HUDEP-2 (cell line): ENCODE measurements around the gene TMEM141.
"Not testable (repeated sequence)": the region's sequence is repeated elsewhere in the genome, so short reads cannot be mapped to it uniquely, and the experiment has no call there.

Experiments used
- DNase-seq, 76 experiments: peaks; one replicate each; lab custom pipeline; 2025; ENCODE audit not compliant: unreplicated experiment in 76 of 76; lab: John Stamatoyannopoulos, UW

TMEM141 gene

GRCh38 chr9:136792321-136793085 is 1.4 kb downstream of the TMEM141 start:
- peak in 36 of 76 experiments; percentile 11 to 60 (median 38) for DNase-seq

DNA sequence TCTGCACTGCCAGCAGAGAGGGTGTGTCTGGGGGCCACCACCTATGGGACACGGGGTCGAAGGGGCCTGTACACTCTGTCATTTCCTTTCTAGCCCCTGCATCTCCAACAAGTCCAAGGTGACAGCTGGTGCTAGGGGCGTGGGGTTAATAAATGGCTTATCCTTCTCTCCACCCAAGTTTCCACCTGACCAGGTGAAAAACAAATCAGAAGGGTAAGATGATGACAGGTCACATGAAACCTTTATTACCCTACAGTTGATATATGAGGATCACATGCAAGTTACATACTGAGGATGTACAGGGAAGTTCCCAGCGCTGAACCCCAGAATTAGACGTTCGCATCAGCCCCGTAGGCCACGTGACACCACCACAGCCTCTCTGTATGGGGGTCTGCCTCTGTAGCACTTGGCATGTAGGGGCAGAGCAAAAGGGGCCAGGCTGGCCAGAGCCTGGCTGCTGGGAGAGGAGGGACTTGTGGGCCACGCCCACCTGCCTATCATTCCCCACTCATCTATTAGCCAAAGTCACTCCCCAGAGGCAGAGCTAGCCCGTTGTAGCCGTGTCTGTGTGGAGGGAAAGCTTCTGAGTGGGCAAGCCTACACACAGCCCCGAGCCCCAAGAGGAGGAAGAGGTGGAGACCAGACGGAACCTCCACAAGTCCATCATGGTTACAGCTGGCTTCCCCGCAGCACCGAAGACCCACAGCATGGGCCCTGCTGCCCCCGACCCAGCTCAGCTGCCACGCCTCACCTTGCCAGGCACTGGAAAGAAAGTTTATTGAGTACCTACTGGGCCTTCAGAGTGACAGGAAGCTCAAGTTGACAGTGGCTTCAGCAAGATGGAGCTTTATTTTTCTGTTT is 2.2 kb downstream of the TMEM141 start:
- peak in 59 of 76 experiments; percentile 11 to 74 (median 47) for DNase-seq

GRCh38 chr9:136794281-136794999 is 3.3 kb downstream of the TMEM141 start:
- no peak for DNase-seq

DNA sequence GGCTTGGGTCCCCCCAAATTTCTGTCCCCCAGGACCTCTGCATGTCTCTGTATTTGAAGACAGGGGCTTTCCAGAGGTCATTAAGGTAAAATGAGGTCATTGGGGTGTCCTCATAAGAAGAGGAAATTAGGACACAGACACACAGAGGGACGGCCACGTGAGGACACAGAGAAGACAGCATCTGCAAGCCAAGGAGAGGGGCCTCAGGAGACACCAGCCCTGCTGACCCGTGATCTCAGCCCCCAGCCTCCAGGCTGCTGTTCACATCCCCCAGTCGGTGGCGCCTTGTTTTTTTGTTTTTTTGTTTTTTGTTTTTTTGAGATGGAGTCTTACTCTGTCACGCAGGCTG is 3.8 kb downstream of the TMEM141 start:
- DNase-seq: no peak

- DNase-seq: no peak
These were observed 5.2 kb downstream of the TMEM141 start, which contains the start of gene CCDC183 for GRCh38 chr9:136796238-136796774. Gene CCDC183, plus strand, starts transcription at chr9:136796338. Its CDS starts 60 bp downstream, at chr9:136796398.

GRCh38 chr9:136796775-136797347 is 5.7 kb downstream of the TMEM141 start:
- DNase-seq: peak in 4 of 76 experiments; percentile 6 to 25 (median 19)

- no peak for DNase-seq
These were observed 7.5 kb downstream of the TMEM141 start for GRCh38 chr9:136798708-136799078.

DNA sequence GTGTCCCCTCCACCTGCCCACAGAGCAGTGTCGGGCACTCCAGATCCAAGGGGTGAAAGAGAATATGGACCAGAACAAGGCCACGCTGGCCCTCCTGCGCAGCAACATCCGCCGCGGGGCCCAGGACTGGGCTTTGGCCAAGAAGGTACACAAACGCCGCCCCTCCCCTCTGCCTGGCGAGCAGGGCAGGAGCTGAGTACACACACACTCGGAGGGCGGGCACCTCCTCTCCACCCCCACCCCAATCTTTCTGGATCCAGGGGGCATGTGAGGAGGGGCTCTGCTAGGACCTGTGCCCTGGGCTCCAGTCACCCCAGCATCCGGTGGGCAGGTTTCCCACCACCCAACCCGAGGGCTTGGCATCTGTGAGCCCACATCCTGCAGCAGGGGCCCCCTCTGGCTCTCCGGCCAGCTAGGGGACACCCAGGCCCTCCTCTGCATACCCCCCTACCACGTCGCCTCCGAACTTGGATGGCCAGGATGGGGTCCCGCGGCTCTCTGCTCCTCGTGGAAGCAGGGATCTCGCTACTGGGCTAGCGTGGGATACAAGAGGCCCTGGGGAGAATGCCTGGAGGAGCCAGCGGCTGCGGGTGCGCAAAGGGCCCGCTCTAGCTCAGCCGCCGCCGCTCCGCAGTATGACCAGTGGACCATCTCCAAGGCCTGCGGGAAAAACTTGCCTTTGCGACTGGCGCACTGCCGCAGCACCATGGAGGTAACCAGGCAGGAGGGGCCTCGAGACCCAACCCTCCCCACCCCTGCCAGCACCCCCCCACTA is 8.1 kb downstream of the TMEM141 start:
- DNase-seq: no peak

GRCh38 chr9:136799854-136800657 is 8.9 kb downstream of the TMEM141 start:
- peak in 70 of 76 experiments; percentile 24 to 96 (median 84) for DNase-seq

DNA sequence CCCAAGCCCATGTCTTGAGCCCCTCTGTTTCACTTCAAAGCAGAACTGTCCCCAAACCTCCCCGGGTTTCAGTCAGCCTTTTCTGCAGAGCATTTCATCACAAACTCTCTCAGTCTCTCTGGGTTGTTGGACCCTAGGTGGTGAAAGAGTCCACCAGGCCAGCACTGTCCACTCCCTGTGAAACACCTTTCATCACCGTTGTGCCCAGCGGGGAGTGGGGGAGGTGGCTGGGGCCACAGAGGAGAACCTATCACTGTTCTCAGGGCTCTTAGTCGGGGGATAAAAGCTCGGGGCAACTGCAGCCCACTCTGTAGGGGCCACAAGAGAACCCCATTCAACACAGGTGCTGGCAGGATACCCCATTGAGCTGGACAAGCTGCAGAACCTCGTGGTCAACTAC is 11.2 kb downstream of the TMEM141 start:
- DNase-seq: no peak

GRCh38 chr9:136803009-136803550 is 11.9 kb downstream of the TMEM141 start:
- DNase-seq: not testable (repeated sequence)

DNA sequence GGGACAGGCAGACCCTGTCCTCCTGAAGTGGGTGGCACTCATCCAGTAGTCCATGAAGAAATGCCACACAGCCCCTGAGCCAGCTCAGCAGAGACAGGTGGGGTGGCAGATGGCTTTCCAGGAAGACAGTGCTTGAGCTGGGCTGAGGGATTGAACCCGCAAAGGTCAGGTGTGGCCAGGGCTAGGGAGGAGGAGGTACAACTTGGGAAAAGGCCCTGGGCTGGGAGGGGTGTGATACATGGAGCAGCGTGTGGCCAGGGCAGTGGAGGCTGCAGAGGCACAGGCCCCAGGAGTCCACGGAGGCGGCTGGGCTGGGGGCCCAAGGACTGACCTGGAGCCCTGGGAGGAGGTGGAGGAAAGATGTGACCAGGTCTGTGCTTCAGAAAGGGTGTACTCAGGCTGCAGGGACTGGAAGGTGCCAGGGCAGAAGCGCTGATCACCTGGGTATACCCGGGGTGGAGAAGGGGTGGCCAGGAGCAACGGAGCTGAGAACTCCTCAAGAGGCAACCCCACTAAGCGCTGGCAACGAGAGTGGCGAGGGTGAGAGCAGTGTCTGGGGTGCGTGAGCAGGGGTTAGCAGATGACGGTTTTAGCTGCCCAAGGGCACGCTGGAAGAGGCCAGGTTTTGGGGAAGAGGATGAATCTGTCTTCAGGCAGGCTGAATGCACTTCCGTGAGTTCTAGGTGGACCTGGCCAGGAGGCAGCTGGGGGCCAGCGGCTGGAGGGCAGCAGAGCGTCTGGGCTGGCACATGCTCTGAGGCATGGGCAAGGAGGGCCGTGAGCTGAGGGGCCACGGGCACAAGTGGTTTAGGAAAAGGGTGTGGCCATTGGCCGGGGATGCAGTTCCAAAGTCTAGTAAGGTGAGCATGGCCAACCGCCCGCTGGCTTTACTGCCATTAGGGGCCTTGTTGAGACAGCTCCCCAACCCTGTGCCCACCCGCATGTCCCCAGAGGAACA is 12.7 kb downstream of the TMEM141 start:
- no peak for DNase-seq

DNA sequence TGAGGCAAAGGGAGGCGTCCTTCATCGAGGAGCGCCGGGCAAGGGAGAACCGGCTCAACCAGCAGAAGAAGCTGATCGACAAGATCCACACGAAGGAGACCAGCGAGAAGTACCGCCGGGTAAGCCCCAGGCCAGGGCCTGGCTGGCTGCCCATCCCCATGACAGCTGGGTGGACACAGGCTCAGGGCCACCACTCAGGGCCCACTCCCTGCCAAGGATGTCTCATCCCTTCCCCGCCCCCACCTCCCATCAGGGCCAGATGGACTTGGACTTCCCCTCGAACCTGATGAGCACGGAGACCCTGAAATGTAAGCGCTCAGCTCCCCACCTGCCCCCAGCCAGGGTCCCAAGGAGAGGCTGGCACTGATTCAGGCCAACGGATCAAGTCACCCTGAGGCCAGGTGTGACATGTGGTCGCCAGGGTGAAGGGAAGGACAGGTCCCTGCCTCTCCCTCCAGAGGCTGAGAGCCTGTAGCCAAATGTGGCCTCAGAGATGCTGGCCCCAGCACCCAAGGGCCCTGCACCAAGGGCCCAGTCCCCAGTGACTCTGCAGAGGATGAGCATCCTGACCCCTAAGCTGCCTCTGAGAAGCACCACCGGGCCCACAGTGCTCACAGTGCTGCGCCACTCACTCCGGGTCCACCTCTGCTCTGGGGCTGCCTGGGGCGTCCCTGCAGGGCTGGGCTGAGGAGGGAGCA is 13.5 kb downstream of the TMEM141 start:
- DNase-seq: no peak

DNA sequence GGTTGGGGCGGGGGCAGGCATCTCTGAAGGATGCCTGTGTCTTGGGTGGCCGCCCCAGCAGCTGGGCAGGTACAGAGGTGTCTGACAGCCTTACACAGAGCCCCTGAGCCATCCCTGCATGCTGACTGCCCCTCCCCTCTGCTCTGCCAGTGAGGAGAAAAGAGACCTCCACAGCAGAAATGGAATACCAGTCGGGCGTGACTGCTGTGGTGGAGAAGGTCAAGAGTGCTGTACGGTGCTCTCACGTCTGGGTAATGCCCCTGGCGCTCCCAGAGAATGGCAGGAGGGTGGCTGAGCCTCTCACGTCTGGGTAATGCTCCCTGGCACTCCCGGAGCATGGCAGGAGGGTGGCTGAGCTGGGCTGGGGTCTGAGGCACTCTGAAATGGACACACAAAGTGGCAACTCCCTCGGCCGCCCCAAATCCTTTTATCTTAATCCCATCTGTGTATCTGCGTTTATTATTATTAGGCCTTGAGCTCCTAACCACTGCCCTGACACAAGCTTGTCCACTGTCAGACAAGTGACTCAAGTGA is 14.1 kb downstream of the TMEM141 start:
- DNase-seq: no peak

DNA sequence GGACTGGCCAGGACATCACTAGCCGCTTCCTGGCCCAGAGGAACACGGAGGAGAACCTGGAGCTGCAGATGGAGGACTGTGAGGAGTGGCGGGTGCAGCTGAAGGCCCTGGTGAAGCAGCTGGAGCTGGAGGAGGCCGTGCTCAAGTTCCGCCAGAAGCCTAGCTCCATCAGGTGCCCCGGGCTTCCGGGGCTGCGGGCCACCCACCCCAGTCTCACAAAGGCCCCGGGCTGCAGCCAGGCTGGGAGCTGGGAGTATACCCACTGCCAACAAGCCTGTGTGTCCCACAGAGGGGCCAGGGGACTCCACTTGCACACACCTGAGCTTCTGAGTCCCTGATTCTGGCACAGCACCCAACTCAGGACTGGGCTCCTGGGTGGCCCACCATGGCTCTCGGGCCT is 14.9 kb downstream of the TMEM141 start:
- no peak for DNase-seq

GRCh38 chr9:136806631-136807201 is 15.6 kb downstream of the TMEM141 start:
- DNase-seq: no peak
